HG03571 (cell line): ENCODE measurements around the gene FUT3.
A peak's percentile ranks its signal among the peaks of the same experiment; 100 is the strongest.

Source experiments
- ATAC-seq: cut with Tn5 transposase; IDR thresholded peaks from one replicate; pipeline ENCODE4 v1.9.1; 2021; ENCODE audit not compliant: unreplicated experiment

Gene FUT3

DNA sequence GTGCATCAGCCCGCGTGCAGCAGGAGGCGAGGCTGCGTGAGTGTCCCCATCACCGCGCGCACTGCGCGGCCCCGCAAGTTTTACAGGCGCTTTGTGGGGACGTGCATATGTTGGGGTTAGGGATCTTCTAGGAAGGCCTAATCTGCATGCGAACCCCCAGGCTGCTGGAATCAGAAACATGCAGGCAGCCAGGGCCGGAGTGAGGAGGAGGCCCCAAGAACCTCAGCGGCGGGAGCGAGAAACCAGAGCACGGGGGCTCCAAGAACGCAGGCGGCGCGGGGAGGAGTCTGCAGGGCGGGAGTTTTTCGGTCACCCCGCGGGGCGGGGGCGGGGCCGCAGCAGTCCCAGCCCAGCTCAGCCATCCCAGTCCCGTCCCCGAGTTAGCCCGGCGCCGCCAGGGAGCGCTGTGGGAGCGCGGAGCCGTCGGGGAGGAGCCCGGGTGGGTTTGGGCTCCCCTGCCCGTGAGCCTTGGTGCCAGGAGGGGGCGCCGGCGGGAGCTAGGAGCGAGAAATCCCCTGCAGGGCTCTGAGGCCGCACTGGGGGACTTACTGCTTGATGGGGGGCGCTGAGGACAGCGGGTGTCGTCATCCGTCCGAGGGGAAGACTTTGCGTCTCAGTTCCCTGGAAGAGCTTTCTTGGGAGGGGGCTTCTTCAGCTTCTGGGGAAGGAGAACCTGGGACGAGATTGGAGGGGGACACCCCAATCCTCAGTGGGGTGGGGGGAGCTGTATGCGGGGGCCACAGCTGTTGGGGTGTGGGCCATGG, 47.3 kb downstream of the FUT3 start:
- peak; percentile 49 for ATAC-seq

DNA sequence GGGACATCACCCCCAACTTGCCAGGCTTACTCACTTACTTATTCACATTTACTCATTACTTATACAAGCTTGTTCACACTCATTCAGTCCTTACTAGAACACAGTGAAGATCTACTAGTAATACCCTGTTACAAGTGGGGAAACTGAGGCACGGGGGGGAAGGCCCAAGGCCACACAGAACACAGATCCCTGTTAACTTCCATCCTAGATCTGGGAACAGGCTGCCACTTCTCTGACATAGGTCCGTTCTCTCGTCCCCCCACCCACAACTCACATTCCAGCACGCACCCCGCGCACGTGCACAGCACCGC, 47.9 kb downstream of the FUT3 start:
- no peak for ATAC-seq

DNA sequence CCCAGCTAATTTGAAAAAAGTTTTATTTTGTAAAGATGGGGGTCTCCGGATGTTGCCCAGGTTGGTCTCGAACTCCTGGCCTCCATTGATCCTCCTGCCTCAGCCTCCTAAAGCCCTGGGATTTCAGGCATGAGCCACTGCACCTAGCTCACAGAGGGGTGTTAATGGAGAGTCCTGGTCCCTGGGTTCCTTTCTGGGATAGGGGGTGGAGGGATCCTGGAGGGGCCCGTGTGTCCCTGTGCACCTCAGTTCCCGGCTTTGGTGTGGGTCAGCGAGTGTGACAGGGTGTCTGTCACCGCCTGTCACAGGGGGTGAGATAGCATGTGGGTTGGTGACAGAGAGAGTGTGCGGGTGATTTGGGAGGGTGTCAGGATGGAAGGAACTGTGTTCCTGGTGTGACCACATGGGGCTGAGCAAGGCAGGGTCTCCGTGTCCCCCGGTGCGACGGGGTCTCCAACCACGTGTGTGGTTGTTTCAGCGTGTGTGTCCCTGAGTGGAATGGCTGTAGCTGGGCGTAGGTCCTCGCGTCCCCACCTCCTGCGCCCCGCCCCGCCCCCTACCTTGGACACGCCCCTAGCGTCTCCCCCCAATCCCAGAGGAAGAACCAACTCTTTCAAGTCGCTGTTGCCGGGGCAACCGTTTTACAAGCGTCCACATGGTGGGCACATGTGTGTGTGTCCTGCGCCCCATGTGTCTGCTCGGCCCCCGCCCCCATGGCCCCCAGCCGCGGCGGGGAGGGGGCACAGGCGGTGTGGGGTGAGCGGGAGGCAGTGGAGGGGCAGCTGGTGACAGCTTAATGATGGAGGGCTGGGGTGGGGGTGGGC, 49.2 kb downstream of the FUT3 start:
- no peak for ATAC-seq

DNA sequence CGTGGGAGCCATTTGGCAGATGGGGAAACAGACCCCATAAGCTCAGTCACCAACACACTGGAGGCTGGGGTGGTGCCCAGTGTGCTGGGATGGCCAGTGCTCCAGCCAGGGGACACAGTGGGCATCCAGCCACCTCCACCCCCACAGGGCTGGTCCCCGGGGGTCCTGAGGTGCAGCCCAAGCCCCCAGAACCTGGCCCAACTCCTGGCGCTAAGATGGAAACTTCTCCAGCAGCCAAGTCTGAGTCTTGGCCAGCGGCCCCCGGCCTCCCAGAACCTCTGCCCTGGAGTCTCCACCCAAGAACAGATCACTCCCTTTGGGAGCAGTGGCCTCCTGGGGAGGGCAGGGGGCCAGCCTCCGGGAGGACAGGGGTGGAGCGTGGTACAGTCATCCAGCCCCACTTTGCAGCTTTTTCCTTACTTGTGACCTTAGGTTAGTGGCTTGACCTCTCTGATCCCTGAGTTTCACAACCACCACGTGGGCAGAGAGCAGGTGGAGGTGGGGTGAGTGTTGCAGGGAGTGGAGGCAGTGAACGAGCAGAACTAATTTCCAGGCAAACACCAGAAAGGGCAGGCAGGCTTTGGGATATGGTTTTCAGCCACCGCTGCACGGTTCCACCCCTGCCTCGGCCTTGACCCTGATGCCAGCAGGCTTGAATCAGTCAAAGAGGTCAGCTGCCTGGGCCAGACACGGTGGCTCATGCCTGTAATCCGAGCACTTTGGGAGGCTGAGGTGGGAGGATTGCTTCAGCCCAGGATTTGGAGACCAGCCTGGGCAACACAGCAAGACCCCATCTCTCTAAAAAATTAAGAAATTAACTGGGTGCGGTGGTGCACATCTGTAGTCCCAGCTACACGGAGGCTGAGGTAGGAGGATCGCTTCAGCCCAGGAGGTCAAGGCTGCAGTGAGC, 50.6 kb downstream of the FUT3 start:
- ATAC-seq, result no peak

DNA sequence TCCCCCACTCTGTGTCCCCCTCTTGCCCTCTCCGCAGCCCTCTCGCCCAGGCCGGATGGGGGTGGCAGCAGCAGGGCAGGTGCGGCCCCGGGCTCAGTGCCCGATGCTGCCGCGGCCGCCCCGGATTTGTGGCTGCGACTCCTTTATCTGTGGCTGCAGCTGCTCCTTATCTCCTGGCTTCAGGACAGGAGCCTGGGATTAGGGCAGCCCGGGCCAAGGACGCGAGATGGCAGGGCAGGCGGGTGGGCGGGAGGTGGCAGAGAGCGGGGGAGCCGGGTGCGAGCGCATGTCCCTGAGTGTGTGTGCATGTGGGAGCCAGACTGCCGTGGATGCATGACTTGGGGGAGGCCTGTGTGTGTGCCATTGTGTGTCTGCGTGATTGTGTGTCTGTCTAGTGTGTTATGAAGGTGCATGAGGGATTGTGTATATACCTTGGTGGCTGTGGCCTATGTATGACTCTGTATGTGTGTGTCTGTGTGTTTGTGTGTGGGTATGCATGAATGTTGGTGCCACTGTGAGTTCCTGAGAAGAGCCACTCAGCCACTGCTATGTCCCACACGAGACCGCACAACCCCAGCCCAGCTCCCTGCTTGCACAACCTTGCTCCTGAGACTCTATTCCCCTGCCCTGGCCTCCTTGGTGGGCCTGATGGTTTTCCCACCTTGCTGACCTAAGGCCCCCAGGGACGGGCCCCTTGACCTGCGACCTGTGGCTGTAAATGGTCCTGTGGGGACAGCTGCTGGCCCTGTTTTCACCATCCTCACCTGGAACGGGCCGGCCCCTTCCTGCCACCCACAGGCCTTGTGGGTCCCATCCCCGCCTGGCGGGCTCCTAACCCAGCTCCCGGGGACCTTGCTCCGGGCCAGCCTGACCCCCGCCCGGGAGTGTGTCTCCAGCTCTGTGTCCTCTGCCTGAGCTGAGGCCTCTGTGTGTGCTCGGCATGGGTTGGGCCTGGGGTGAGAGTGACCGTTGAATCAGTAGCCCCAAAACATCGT, 51.7 kb downstream of the FUT3 start:
- no peak for ATAC-seq

DNA sequence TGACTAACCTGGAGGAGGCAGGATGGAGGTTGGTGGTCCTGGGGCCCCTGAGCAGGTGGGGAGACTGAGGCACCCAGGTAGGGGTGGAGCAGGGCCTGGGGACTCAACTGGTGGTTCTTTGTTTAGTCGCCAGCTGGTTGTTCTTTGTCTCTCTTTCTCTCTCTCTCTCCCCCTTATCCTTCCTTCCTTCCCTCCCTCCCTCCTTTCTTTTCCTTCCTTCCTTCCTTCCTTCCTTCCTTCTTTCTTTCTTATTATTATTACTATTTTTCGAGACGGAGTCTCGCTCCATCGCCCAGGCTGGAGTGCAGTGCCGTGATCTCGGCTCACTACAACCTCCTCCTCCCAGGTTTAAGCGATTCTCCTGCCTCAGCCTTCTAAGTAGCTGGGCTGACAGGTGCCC, 53.0 kb downstream of the FUT3 start:
- no peak for ATAC-seq

DNA sequence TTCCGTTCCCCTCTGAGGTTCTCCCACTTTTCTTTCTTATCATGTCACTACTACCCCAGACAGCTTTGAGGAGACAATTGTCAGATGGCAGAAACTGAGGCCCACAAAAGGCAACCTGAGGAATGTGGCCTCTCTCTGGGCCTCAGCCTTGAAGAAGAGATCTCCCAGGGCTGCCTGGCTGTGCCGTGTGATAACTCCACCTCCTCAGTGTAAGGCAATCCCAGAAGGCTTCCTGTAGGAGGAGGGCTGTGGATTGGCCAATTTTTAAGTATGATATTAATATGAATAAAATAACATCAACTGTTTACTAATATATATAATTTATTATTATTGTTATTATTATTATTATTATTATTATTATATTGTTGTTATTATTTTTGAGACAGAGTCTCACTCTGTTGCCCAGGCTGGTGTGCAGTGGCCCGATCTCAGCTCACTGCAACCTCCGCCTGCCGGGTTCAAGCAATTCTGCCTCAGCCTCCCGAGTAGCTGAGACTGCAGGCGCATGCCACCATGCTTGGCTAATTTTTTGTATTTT, 55.8 kb downstream of the FUT3 start:
- no peak for ATAC-seq

DNA sequence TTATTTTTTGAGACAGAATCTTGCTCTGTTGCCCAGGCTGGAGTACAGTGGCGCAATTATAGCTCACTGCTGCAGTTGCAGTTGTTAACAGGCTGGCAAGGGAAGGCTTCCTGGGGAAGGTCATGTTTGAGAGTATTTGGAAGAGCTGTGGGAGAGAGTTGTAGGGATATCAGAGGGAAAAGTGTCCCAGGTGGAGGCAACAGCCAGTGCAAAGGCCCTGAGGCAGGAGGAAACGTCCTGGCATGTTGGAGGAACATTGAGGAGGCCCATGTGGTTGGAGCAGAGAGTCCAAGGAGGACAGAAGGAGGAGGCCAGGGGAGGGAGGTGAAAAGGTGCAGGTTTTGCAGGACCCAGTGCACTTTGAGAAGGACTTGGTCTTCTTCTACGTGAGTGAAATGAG, 58.1 kb downstream of the FUT3 start:
- no peak for ATAC-seq
